Measurements from ENCODE around the gene NOP14. TPM values are rescaled to one million over a fixed set of nuclear protein-coding genes. Genes with fewer than 3 reads are reported as not detected.
"Not testable (repeated sequence)": the region's sequence is repeated elsewhere in the genome, so short reads cannot be mapped to it uniquely, and the experiment has no call there.

The NOP14 gene
- polyA plus RNA-seq, 6 donors from 2014 or later: 0.73 to 17.7 (median 8.3) TPM

GRCh38 chr4:2918300-2918699 is 44.9 kb downstream of the NOP14 start:
- not testable (repeated sequence) for H3K9me3 Mint-ChIP-seq, DNase-seq, H3K27me3 Mint-ChIP-seq
- H3K36me3 Mint-ChIP-seq: peaks cover 29 to 46% of the 10 kb centered on the region in 2 donors
- peak overlapping the region in 7 of 8 donors; percentile 2 to 77 (median 44) for H3K4me3 Mint-ChIP-seq
- peak; percentile 39 to 53 for ATAC-seq (ENCODE audit: low read depth in 2 of 2)
- peaks cover 45 to 66% (median 64%) of the 10 kb centered on the region in 3 donors for H3K4me1 Mint-ChIP-seq
- peak overlapping the region; percentile 88 to 97 (median 96) for H3K27ac Mint-ChIP-seq

- H3K36me3 Mint-ChIP-seq: peaks cover 26 to 40% of the 10 kb centered on the region in 2 donors
- H3K4me3 Mint-ChIP-seq: peak overlapping the region in 1 of 8 donors; percentile 52
- not testable (repeated sequence) for ATAC-seq (ENCODE audit: low read depth in 2 of 2); DNase-seq; H3K9me3 Mint-ChIP-seq; H3K27me3 Mint-ChIP-seq
- peaks cover 36 to 51% (median 50%) of the 10 kb centered on the region in 3 donors for H3K4me1 Mint-ChIP-seq
- peak overlapping the region in 3 of 6 donors; percentile 44 to 97 (median 88) for H3K27ac Mint-ChIP-seq
Measured at GRCh38 chr4:2916696-2917095, 46.5 kb downstream of the NOP14 start.

GRCh38 chr4:2915789-2916188 is 47.4 kb downstream of the NOP14 start:
- H3K27ac Mint-ChIP-seq: peak overlapping the region in 3 of 6 donors; percentile 22 to 75 (median 56)
- H3K27me3 Mint-ChIP-seq: no peaks in the 10 kb centered on the region
- peaks cover 22 to 35% of the 10 kb centered on the region in 2 donors for H3K36me3 Mint-ChIP-seq

GRCh38 chr4:2914256-2915126 is 48.7 kb downstream of the NOP14 start:
- DNase-seq: no peak
- Mint-ChIP-seq H3K27me3 (no peaks in the 10 kb centered on the region), H3K36me3 (peaks cover 10 to 22% of the 10 kb centered on the region in 2 donors), H3K9me3 (peaks cover 0 to 3% (median 0%) of the 10 kb centered on the region in 7 donors), H3K4me3 (peak overlapping the region in 1 of 8 donors; percentile 29), H3K27ac (peak overlapping the region in 5 of 6 donors; percentile 20 to 77 (median 56)), H3K4me1 (peaks cover 18 to 32% (median 29%) of the 10 kb centered on the region in 3 donors)
- no peak for ATAC-seq (ENCODE audit: low read depth in 2 of 2)

More at GRCh38 chr4:2915789-2916188, 47.4 kb downstream of the NOP14 start:
- Mint-ChIP-seq H3K4me1 (peaks cover 31 to 45% (median 42%) of the 10 kb centered on the region in 3 donors), H3K4me3 (no peak overlapping the region), H3K9me3 (peaks cover 0 to 4% (median 0%) of the 10 kb centered on the region in 7 donors)
- ATAC-seq (ENCODE audit: low read depth in 2 of 2) (no peak), DNase-seq (no peak)

- Mint-ChIP-seq H3K4me3 (no peak overlapping the region), H3K9me3 (peaks cover 0 to 3% (median 0%) of the 10 kb centered on the region in 7 donors), H3K27me3 (no peaks in the 10 kb centered on the region), H3K4me1 (peaks cover 12 to 20% (median 15%) of the 10 kb centered on the region in 3 donors), H3K27ac (peak overlapping the region in 3 of 6 donors; percentile 29 to 56 (median 52)), H3K36me3 (peaks cover 2 to 20% of the 10 kb centered on the region in 2 donors)
- DNase-seq (no peak), ATAC-seq (ENCODE audit: low read depth in 2 of 2) (no peak)
Measured at GRCh38 chr4:2913168-2913567, 50.0 kb downstream of the NOP14 start.

GRCh38 chr4:2911868-2912267 is 51.3 kb downstream of the NOP14 start:
- no peaks in the 10 kb centered on the region for H3K27me3 Mint-ChIP-seq
- no peaks in the 10 kb centered on the region for H3K9me3 Mint-ChIP-seq
- H3K36me3 Mint-ChIP-seq: peaks cover 7 to 12% of the 10 kb centered on the region in 2 donors
- peak overlapping the region in 1 of 6 donors; percentile 47 for H3K27ac Mint-ChIP-seq
- peaks cover 3 to 8% (median 5%) of the 10 kb centered on the region in 3 donors for H3K4me1 Mint-ChIP-seq
- DNase-seq (no peak), ATAC-seq (ENCODE audit: low read depth in 2 of 2) (no peak)
- no peak overlapping the region for H3K4me3 Mint-ChIP-seq

GRCh38 chr4:2910409-2910808 is 52.8 kb downstream of the NOP14 start:
- Mint-ChIP-seq H3K27ac (peak overlapping the region in 3 of 6 donors; percentile 36 to 74 (median 38)), H3K36me3 (peaks cover 2 to 7% of the 10 kb centered on the region in 2 donors), H3K4me1 (peaks cover 3 to 9% (median 9%) of the 10 kb centered on the region in 3 donors), H3K4me3 (no peak overlapping the region), H3K27me3 (no peaks in the 10 kb centered on the region), H3K9me3 (no peaks in the 10 kb centered on the region)
- DNase-seq (no peak), ATAC-seq (ENCODE audit: low read depth in 2 of 2) (no peak)

GRCh38 chr4:2909583-2909982 is 53.6 kb downstream of the NOP14 start:
- H3K27me3 Mint-ChIP-seq: no peaks in the 10 kb centered on the region
- ATAC-seq (ENCODE audit: low read depth in 2 of 2) (no peak), DNase-seq (no peak)
- H3K27ac Mint-ChIP-seq: no peak overlapping the region
- H3K4me1 Mint-ChIP-seq: peaks cover 0 to 9% (median 6%) of the 10 kb centered on the region in 3 donors
- H3K36me3 Mint-ChIP-seq: peaks cover 2 to 7% of the 10 kb centered on the region in 2 donors
- no peaks in the 10 kb centered on the region for H3K9me3 Mint-ChIP-seq
- H3K4me3 Mint-ChIP-seq: peak overlapping the region in 1 of 8 donors; percentile 20

GRCh38 chr4:2908686-2909085 is 54.5 kb downstream of the NOP14 start:
- ATAC-seq (ENCODE audit: low read depth in 2 of 2): no peak
- no peak for DNase-seq
- Mint-ChIP-seq H3K4me1 (peaks cover 0 to 9% (median 5%) of the 10 kb centered on the region in 3 donors), H3K36me3 (peaks cover 7 to 8% of the 10 kb centered on the region in 2 donors), H3K27ac (peak overlapping the region in 2 of 6 donors; percentile 53 to 64), H3K4me3 (no peak overlapping the region), H3K9me3 (no peaks in the 10 kb centered on the region), H3K27me3 (no peaks in the 10 kb centered on the region)

GRCh38 chr4:2907706-2908293 is 55.4 kb downstream of the NOP14 start:
- peaks cover 0 to 9% (median 5%) of the 10 kb centered on the region in 3 donors for H3K4me1 Mint-ChIP-seq
- no peak overlapping the region for H3K4me3 Mint-ChIP-seq
- DNase-seq (no peak), ATAC-seq (ENCODE audit: low read depth in 2 of 2) (no peak)
- H3K27ac Mint-ChIP-seq: peak overlapping the region in 1 of 6 donors; percentile 33
- peaks cover 7 to 8% of the 10 kb centered on the region in 2 donors for H3K36me3 Mint-ChIP-seq
- no peaks in the 10 kb centered on the region for H3K9me3 Mint-ChIP-seq
- no peaks in the 10 kb centered on the region for H3K27me3 Mint-ChIP-seq

- no peaks in the 10 kb centered on the region for H3K9me3 Mint-ChIP-seq
- peaks cover 0 to 9% (median 5%) of the 10 kb centered on the region in 3 donors for H3K4me1 Mint-ChIP-seq
- DNase-seq (no peak), ATAC-seq (ENCODE audit: low read depth in 2 of 2) (no peak)
- peaks cover 7 to 8% of the 10 kb centered on the region in 2 donors for H3K36me3 Mint-ChIP-seq
- H3K27ac Mint-ChIP-seq: no peak overlapping the region
- no peak overlapping the region for H3K4me3 Mint-ChIP-seq
- no peaks in the 10 kb centered on the region for H3K27me3 Mint-ChIP-seq
Measured at GRCh38 chr4:2907226-2907625, 56.0 kb downstream of the NOP14 start.

GRCh38 chr4:2906218-2906617 is 57.0 kb downstream of the NOP14 start:
- H3K4me1 Mint-ChIP-seq: peaks cover under 1 to 9% (median 5%) of the 10 kb centered on the region in 3 donors
- DNase-seq (no peak), ATAC-seq (ENCODE audit: low read depth in 2 of 2) (no peak)
- no peak overlapping the region for H3K4me3 Mint-ChIP-seq
- no peaks in the 10 kb centered on the region for H3K9me3 Mint-ChIP-seq
- H3K36me3 Mint-ChIP-seq: peaks cover 7 to 8% of the 10 kb centered on the region in 2 donors
- peak overlapping the region in 2 of 6 donors; percentile 23 to 36 for H3K27ac Mint-ChIP-seq
- no peaks in the 10 kb centered on the region for H3K27me3 Mint-ChIP-seq

GRCh38 chr4:2905544-2905943 is 57.7 kb downstream of the NOP14 start:
- ATAC-seq (ENCODE audit: low read depth in 2 of 2) (no peak), DNase-seq (no peak)
- Mint-ChIP-seq H3K4me1 (peaks cover 5 to 11% (median 9%) of the 10 kb centered on the region in 3 donors), H3K36me3 (peaks cover 8 to 13% of the 10 kb centered on the region in 2 donors), H3K27ac (peak overlapping the region in 4 of 6 donors; percentile 37 to 78 (median 56)), H3K9me3 (no peaks in the 10 kb centered on the region), H3K27me3 (no peaks in the 10 kb centered on the region), H3K4me3 (peak overlapping the region in 1 of 8 donors; percentile 52)
